Tibial nerve (tissue), 4 donors: ENCODE results near the gene CCDC171. TPM values are rescaled to one million over a fixed set of nuclear protein-coding genes. Genes with fewer than 3 reads are reported as not detected.
"Not testable (repeated sequence)": the region's sequence is repeated elsewhere in the genome, so short reads cannot be mapped to it uniquely, and the experiment has no call there.

ENCODE experiments used
- DNase-seq, 2 donors: peaks; one replicate each; pipeline ENCODE4 v3.0.0-alpha.2; 2019; ENCODE audit warnings: low spot score in 2 of 2
- H3K27ac ChIP-seq, 4 donors: fragments of 200-600 bp; sonication (generic) in 3 of 4; one replicate each; pipeline ENCODE4 v1.5.1; 2017 to 2019; ENCODE audit warnings: mild to moderate bottlenecking in 1 of 4
- H3K27me3 ChIP-seq, 2 donors: fragments of 200-600 bp; sonication (generic) in 1 of 2; one replicate each; pipeline versions ENCODE4 v1.5.1 to v1.6.0; 2017 to 2019
- H3K36me3 ChIP-seq, 3 donors: fragments of 200-600 bp; sonication (generic); one replicate each; pipeline ENCODE4 v1.5.1; 2018 to 2019
- H3K4me1 ChIP-seq, 4 donors: fragments of 200-600 bp; sonication (generic) in 3 of 4; one replicate each; pipeline ENCODE4 v1.5.1; 2017 to 2019
- H3K4me3 ChIP-seq, 4 donors: fragments of 200-600 bp; sonication (generic) in 3 of 4; one replicate each; pipeline ENCODE4 v1.5.1; 2017 to 2019; ENCODE audit warnings: mild to moderate bottlenecking in 1 of 4, moderate library complexity in 1 of 4
- H3K9me3 ChIP-seq, 4 donors: fragments of 200-600 bp; sonication (generic) in 3 of 4; one replicate each; pipeline ENCODE4 v1.5.1; 2017 to 2019
- CTCF ChIP-seq, 5 experiments: fragments of 200-600 bp in 3 of 5; fragments of 450-650 bp in 2 of 5; sonication (generic) in 3 of 5; IDR thresholded peaks; one replicate each; pipeline ENCODE4 v1.5.1; 2016 to 2019; ENCODE audit warnings: antibody characterized with exemption in 5 of 5, mild to moderate bottlenecking in 3 of 5, moderate library complexity in 2 of 5
- EP300 ChIP-seq, 2 donors: sonication (generic); formaldehyde crosslinking; IDR thresholded peaks; one replicate each; pipeline ENCODE4 v1.6.1; 2017; ENCODE audit warnings: antibody characterized with exemption in 2 of 2, mild to moderate bottlenecking in 1 of 2
- POLR2A ChIP-seq, 2 donors: fragments of 450-650 bp; IDR thresholded peaks; one replicate each; pipeline ENCODE4 v1.6.1; 2017; ENCODE audit warnings: antibody characterized with exemption in 2 of 2, mild to moderate bottlenecking in 2 of 2, moderate library complexity in 2 of 2
- WGBS, 2 donors: methylation state at CpG; one replicate each; pipeline ENCODE4 v1.1.5; 2018; 5-methylcytosine and 5-hydroxymethylcytosine counted together
- total RNA-seq, 4 donors: library from RNA; depleted of rRNA; stranded (reverse); fragments of >200 nt; gene quantifications; one replicate each; pipeline ENCODE4 v1.1.0, GENCODE V29; 2016

CCDC171 gene
- total RNA-seq, 4 donors from 2014 or later, result 4.7 to 18.8 (median 7.9) TPM

GRCh38 chr9:15696979-15697378, 144.1 kb downstream of the CCDC171 start:
- Histone ChIP-seq H3K27ac (no peak overlapping the region), H3K9me3 (no peaks in the 10 kb centered on the region), H3K4me3 (no peak overlapping the region), H3K36me3 (peaks cover 0 to 33% (median 0%) of the 10 kb centered on the region in 3 donors), H3K27me3 (no peaks in the 10 kb centered on the region), H3K4me1 (no peaks in the 10 kb centered on the region)
- 8 to 40% methylated on average over 1 of the region's 1 CpG for WGBS, 2 donors
- DNase-seq, result no peak
- no peak for TF ChIP-seq CTCF (IDR thresholded peaks at IDR 0.05)
- TF ChIP-seq POLR2A (IDR thresholded peaks at IDR 0.05), result no peak
- TF ChIP-seq EP300 (IDR thresholded peaks at IDR 0.05), result no peak

- Histone ChIP-seq H3K4me1 (no peaks in the 10 kb centered on the region), H3K27me3 (no peaks in the 10 kb centered on the region), H3K9me3 (no peaks in the 10 kb centered on the region), H3K36me3 (peaks cover 0 to 32% (median 0%) of the 10 kb centered on the region in 3 donors), H3K4me3 (no peak overlapping the region), H3K27ac (no peak overlapping the region)
- TF ChIP-seq CTCF (IDR thresholded peaks at IDR 0.05) (no peak), EP300 (IDR thresholded peaks at IDR 0.05) (no peak), POLR2A (IDR thresholded peaks at IDR 0.05) (no peak)
- WGBS, 2 donors, result 71 to 88% methylated on average over 2 of the region's 2 CpGs
- DNase-seq, result no peak
Observed at GRCh38 chr9:15697446-15697851, 144.6 kb downstream of the CCDC171 start.

- 91 to 93% methylated on average over 22 to 23 of the region's 36 CpGs for WGBS, 2 donors
- DNase-seq, result not testable (repeated sequence)
Observed at GRCh38 chr9:15699876-15700559, 147.2 kb downstream of the CCDC171 start.

GRCh38 chr9:15707000-15707399, 154.2 kb downstream of the CCDC171 start:
- TF ChIP-seq CTCF (IDR thresholded peaks at IDR 0.05), result no peak
- no peak for TF ChIP-seq EP300 (IDR thresholded peaks at IDR 0.05)
- TF ChIP-seq POLR2A (IDR thresholded peaks at IDR 0.05), result no peak
- Histone ChIP-seq H3K4me3 (no peak overlapping the region), H3K9me3 (no peaks in the 10 kb centered on the region), H3K27me3 (no peaks in the 10 kb centered on the region), H3K4me1 (no peaks in the 10 kb centered on the region), H3K27ac (no peak overlapping the region), H3K36me3 (peaks cover 0 to 6% (median 0%) of the 10 kb centered on the region in 3 donors)
- WGBS, 2 donors, result 88 to 98% methylated on average over 3 of the region's 3 CpGs
- no peak for DNase-seq

More at GRCh38 chr9:15699876-15700559, 147.2 kb downstream of the CCDC171 start:
- H3K9me3 ChIP-seq, H3K27ac ChIP-seq, H3K4me1 ChIP-seq, H3K27me3 ChIP-seq, H3K4me3 ChIP-seq: not testable (repeated sequence)
- H3K36me3 ChIP-seq, result peaks cover 0 to 32% (median 0%) of the 10 kb centered on the region in 3 donors

GRCh38 chr9:15711531-15711930, 158.7 kb downstream of the CCDC171 start:
- no peaks in the 10 kb centered on the region for H3K4me1 ChIP-seq
- H3K4me3 ChIP-seq, result no peak overlapping the region
- H3K9me3 ChIP-seq, result no peaks in the 10 kb centered on the region
- 76 to 82% methylated on average over 1 of the region's 1 CpG for WGBS, 2 donors
- H3K27ac ChIP-seq, result no peak overlapping the region
- no peaks in the 10 kb centered on the region for H3K27me3 ChIP-seq
- H3K36me3 ChIP-seq, result peaks cover 0 to 12% (median 0%) of the 10 kb centered on the region in 3 donors
- TF ChIP-seq POLR2A (IDR thresholded peaks at IDR 0.05) (no peak), CTCF (IDR thresholded peaks at IDR 0.05) (no peak), EP300 (IDR thresholded peaks at IDR 0.05) (no peak)
- DNase-seq, result no peak
